HG03575 (cell line): Measurements from ENCODE around the gene PRRC1.

Experiments
- ATAC-seq: cut with Tn5 transposase; IDR thresholded peaks from one replicate; pipeline ENCODE4 v1.9.1; 2021; ENCODE audit not compliant: unreplicated experiment, insufficient number of reproducible peaks, low FRiP score; ENCODE audit errors: extremely low read depth

Gene PRRC1

DNA sequence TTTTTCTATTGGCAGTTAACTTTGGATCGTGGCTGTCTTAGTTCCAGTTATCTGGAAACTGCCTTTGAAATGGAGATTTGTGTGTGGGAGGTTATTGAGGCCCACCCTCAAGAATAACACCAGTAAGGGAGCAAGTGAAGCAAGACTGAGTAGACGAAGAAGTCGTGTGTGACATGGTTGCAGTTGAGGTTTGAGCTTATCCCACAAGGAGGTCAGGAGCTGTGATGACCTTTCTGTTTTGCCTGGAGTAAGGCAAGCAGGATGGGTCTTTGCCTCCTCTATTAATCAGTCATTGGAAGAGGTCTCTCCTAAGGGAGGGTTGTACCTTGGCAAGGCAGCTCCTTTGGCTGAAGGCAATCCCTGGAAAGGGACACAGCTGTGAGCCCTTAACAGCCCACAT is 81.9 kb downstream of the PRRC1 start:
- ATAC-seq: no peak

DNA sequence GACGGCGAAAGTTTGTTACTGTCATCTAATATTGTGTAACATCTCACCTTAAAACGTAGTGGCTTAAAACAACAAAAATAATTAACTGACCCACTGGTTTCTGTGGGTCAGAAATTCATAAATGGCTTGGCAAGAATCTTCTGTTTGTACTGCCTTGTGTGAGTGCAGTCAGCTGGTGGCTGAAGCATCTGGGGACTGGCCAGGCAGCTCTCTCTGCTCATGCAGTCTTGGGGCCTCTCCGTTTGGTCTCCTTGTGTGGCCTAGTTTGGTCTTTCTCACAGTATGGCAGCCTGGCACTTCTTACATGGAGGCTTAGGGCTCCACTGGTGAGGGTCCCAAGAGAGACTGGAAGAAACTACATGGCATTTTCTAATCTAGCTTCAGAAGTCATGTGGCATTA is 82.4 kb downstream of the PRRC1 start:
- ATAC-seq: no peak

DNA sequence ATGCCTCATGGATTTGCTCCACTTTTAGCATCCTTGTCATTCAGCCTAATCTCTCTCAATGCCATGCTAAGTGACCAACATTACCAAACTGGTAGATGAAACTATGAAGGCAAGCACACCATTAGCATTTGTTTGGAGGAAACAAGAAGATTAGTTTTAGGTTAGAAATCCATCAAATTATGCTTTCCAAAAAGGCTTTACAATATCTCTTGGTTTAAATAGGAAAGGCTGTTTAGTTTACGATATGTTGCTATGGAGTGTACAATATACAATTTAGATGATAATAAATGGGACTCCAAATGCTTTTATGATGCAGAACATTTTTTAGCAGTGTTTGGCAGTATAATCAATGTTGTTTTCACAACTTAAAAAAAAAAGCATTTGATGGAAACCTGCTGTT is 83.7 kb downstream of the PRRC1 start:
- no peak for ATAC-seq

DNA sequence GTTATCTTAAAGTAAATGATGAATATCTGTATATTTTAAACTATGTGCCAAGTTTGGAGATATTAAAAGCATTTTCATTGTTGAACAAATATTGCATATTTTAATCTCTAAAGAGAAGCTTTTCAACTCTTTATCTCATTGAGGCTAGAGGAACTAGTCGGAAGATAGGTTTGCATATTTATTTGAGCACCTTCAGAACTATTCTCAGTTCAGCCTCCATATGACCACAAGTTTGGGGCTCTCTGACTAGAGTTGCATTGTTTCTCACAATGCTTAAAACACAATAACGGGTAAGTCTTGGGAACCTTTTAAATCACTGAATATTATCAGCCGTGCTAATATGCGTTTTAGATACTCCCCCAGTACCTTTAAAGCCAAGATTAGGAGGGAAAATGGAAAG is 84.2 kb downstream of the PRRC1 start:
- no peak for ATAC-seq

DNA sequence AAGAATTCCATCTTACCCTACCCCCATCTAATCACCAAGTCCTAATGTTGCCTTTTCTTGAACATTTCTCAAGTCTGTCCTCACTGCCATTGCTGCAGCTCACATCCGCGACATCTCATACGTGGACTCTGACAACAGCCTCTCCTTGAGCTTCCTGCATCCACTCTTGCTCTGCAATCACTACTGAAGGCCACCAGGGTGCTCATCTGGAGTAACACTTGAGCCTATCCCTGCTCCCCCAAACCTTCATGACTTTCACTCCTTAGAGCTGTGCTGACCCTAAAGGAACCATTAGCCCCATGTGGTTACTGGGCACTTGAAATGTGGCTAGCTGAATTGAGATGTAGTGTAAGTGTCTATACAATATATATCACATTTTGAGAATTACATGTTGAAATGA is 85.0 kb downstream of the PRRC1 start:
- ATAC-seq: no peak

DNA sequence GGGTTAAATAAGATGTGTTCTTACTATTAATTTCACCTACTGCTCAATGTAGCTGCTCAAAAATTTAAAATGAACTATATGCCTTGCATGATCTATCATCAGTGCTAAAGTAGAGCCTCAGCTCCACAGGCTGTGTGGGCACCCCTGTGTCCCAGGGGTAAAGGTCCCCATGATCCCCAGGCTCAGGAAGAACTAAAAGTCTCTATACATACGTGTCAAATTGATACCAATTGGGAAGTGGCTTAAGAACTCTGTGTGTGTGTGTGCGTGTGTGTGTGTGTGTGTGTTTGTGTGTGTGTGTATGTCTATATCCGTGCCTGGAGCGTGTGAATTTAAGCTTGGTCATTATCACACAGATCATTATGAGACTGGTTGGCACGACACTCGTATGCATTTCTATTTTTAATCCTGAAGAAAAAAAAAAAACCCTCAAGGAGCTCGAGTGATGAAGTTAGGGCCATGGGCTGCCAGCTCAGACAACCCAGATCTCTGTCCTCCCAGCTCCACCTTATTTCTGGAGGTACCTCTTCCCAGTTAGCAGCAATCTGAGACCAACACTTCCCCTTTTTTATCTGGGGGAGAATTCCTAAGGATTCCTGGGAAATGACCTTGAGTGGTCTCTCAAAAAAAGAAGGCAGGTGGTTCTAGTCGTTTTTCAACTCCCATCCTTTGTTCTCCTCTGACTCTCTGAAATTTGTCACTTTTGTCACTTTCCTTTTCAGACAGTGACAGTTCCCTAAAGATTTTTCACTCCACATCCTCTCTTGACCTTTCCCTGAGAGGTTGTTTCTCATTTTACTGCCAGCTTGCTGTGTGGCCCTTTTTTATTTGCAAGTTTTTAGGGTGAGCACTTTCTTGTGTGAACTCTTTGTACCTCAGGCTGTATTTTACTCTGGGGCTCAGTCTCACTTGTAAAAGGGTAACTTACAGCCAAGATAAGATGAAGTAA is 85.7 kb downstream of the PRRC1 start:
- ATAC-seq: no peak
